WTC11 (cell line): ENCODE measurements around the gene LAPTM5. TPM values are rescaled to one million over a fixed set of nuclear protein-coding genes. Genes with fewer than 3 reads are reported as not detected.

ENCODE experiments used
- ATAC-seq: fragments of 200-7000 bp; cut with Tn5 transposase; 2 replicates; pipeline ENCODE4 v1.10.0; 2021; ENCODE audit warnings: mild to moderate bottlenecking, moderate library complexity
- CTCF ChIA-PET: fragments of 300-600 bp; sonication (Branson Sonifier 250); formaldehyde crosslinking; loops from one replicate; lab custom pipeline; 2021; ENCODE audit warnings: antibody characterized with exemption; lab: Charles Lee
- POLR2A ChIA-PET: fragments of 350-600 bp; sonication (Branson Sonifier 250); formaldehyde crosslinking; loops from one replicate; lab custom pipeline; 2021; ENCODE audit warnings: antibody characterized with exemption; lab: Charles Lee
- DNase-seq: peaks from one replicate; pipeline ENCODE4 v3.0.0; 2021; ENCODE audit warnings: low spot score
- H3K27ac Mint-ChIP-seq: 2 replicates; pipeline ENCODE4 v1.8.0; 2021; ENCODE audit warnings: mixed read lengths
- H3K27me3 Mint-ChIP-seq: 2 replicates; pipeline ENCODE4 v1.8.0; 2021; ENCODE audit warnings: low read depth, mild to moderate bottlenecking, moderate library complexity, mixed read lengths
- H3K36me3 Mint-ChIP-seq: 2 replicates; pipeline ENCODE4 v1.8.0; 2021; ENCODE audit warnings: mixed read lengths
- H3K4me1 Mint-ChIP-seq: 2 replicates; pipeline ENCODE4 v1.8.0; 2022; ENCODE audit warnings: mixed read lengths
- H3K4me3 Mint-ChIP-seq: 2 replicates; pipeline ENCODE4 v1.8.0; 2021; ENCODE audit warnings: mild to moderate bottlenecking, moderate library complexity, mixed read lengths
- H3K9me3 Mint-ChIP-seq: 2 replicates; pipeline ENCODE4 v1.8.0; 2021; ENCODE audit warnings: mixed read lengths
- ATF2 ChIP-seq: sonication (generic); formaldehyde crosslinking; IDR thresholded peaks from 2 replicates; pipeline ENCODE4 v1.8.1; 2022; ENCODE audit warnings: low read depth, missing genetic modification reagents, borderline replicate concordance
- ATF6 ChIP-seq: sonication (generic); formaldehyde crosslinking; IDR thresholded peaks from 2 replicates; pipeline ENCODE4 v1.8.1; 2023; ENCODE audit warnings: mild to moderate bottlenecking, missing genetic modification reagents
- CTCF ChIP-seq: fragments of 200-600 bp; IDR thresholded peaks from 2 replicates; pipeline ENCODE4 v1.8.0; 2022; ENCODE audit warnings: antibody characterized with exemption
- E2F1 ChIP-seq: sonication (generic); formaldehyde crosslinking; IDR thresholded peaks from 2 replicates; pipeline ENCODE4 v1.8.0; 2022; ENCODE audit warnings: mild to moderate bottlenecking, missing genetic modification reagents
- ERG ChIP-seq: fragments of 250-450 bp; sonication (Bioruptor Pico); IDR thresholded peaks from 2 replicates; pipeline ENCODE4 v1.8.0; 2021; ENCODE audit warnings: mild to moderate bottlenecking
- GRHL2 ChIP-seq: fragments of 250-450 bp; sonication (Bioruptor Pico); IDR thresholded peaks from 2 replicates; pipeline ENCODE4 v1.8.0; 2022; ENCODE audit warnings: mild to moderate bottlenecking, moderate library complexity; ENCODE audit not compliant: insufficient replicate concordance, severe bottlenecking
- JAZF1 ChIP-seq: fragments of 250-450 bp; sonication (Bioruptor Pico); IDR thresholded peaks from 2 replicates; pipeline ENCODE4 v1.9.0; 2021; ENCODE audit warnings: moderate library complexity, mild to moderate bottlenecking, inconsistent platforms
- MAX ChIP-seq: sonication (generic); formaldehyde crosslinking; IDR thresholded peaks from 2 replicates; pipeline ENCODE4 v1.8.0; 2022; ENCODE audit warnings: mild to moderate bottlenecking, missing genetic modification reagents
- MXD4 ChIP-seq: fragments of 250-450 bp; sonication (Bioruptor Pico); IDR thresholded peaks from 2 replicates; pipeline ENCODE4 v1.8.0; 2021; ENCODE audit warnings: mild to moderate bottlenecking, moderate library complexity, borderline replicate concordance
- NR2C2 ChIP-seq: sonication (generic); formaldehyde crosslinking; IDR thresholded peaks from 2 replicates; pipeline ENCODE4 v1.8.0; 2022; ENCODE audit warnings: mild to moderate bottlenecking, missing genetic modification reagents
- PREB ChIP-seq: sonication (generic); formaldehyde crosslinking; IDR thresholded peaks from 2 replicates; pipeline ENCODE4 v1.8.1; 2022; ENCODE audit warnings: mild to moderate bottlenecking, missing genetic modification reagents, moderate library complexity, borderline replicate concordance
- SMAD4 ChIP-seq: sonication (generic); formaldehyde crosslinking; IDR thresholded peaks from 2 replicates; pipeline ENCODE4 v1.8.0; 2022; ENCODE audit warnings: mild to moderate bottlenecking, missing genetic modification reagents
- SOX15 ChIP-seq: fragments of 250-450 bp; sonication (Bioruptor Pico); IDR thresholded peaks from 2 replicates; pipeline ENCODE4 v1.9.0; 2021; ENCODE audit warnings: mild to moderate bottlenecking
- USF1 ChIP-seq: sonication (generic); formaldehyde crosslinking; IDR thresholded peaks from 2 replicates; pipeline ENCODE4 v1.8.0; 2022; ENCODE audit warnings: mild to moderate bottlenecking, missing genetic modification reagents
- ZMAT4 ChIP-seq: fragments of 250-450 bp; sonication (Bioruptor Pico); IDR thresholded peaks from 2 replicates; pipeline ENCODE4 v1.9.0; 2021; ENCODE audit warnings: mild to moderate bottlenecking
- ZNF232 ChIP-seq: sonication (generic); formaldehyde crosslinking; IDR thresholded peaks from 2 replicates; pipeline ENCODE4 v1.8.0; 2022; ENCODE audit warnings: mild to moderate bottlenecking, missing genetic modification reagents
- ZNF281 ChIP-seq: sonication (generic); formaldehyde crosslinking; IDR thresholded peaks from 2 replicates; pipeline ENCODE4 v1.8.0; 2023; ENCODE audit warnings: mild to moderate bottlenecking, missing genetic modification reagents
- ZNF423 ChIP-seq: fragments of 250-450 bp; sonication (Bioruptor Pico); IDR thresholded peaks from 2 replicates; pipeline ENCODE4 v2.1.2; 2022; ENCODE audit warnings: mild to moderate bottlenecking, moderate library complexity
- ZNF671 ChIP-seq: fragments of 250-450 bp; sonication (Bioruptor Pico); IDR thresholded peaks from 2 replicates; pipeline ENCODE4 v1.8.0; 2021; ENCODE audit warnings: mild to moderate bottlenecking
- total RNA-seq: library from RNA; stranded (reverse); gene quantifications from 3 replicates; pipeline ENCODE4 v1.2.3, GENCODE V29; 2021

The LAPTM5 gene
- total RNA-seq, 1 experiment from 2014 or later: 1.3 TPM

- H3K4me1 Mint-ChIP-seq: peaks cover 3% of the 10 kb centered on the region; the same call in 1 of the 2 replicates
- TF ChIP-seq CTCF (peak; percentile 73), MAX (CRISPR knock-in tag) (0 out of 2 replicates have a peak, but pooled peaks have one; percentile 8), GRHL2 (no peak), ATF2 (CRISPR knock-in tag) (no peak), ZNF281 (0 out of 2 replicates have a peak, but pooled peaks have one; percentile 38), PREB (CRISPR knock-in tag) (no peak), MXD4 (CRISPR knock-in tag) (no peak), USF1 (CRISPR knock-in tag) (peak; percentile 39; the same call in 1 of the 2 replicates)
- TF ChIP-seq, all 79 proteins: peak for 4
- H3K27me3 Mint-ChIP-seq: peaks cover 2% of the 10 kb centered on the region; the same call in 1 of the 2 replicates
- peak; percentile 92 for ATAC-seq
- no peaks in the 10 kb centered on the region for H3K9me3 Mint-ChIP-seq
- no peak overlapping the region for H3K4me3 Mint-ChIP-seq
- peak; percentile 88 for DNase-seq
- CTCF ChIA-PET: interaction anchor here (0.6 to 2.0 kb wide), 35 partner anchors 10 to 1009 kb away, joined by 3 to 26 read pairs (median 4); no protein-coding TSS in a partner anchor
- H3K27ac Mint-ChIP-seq: no peak overlapping the region
- no peaks in the 10 kb centered on the region for H3K36me3 Mint-ChIP-seq
- POLR2A ChIA-PET: interaction anchor here (0.7 kb wide), 1 partner anchor 22 kb away, joined by 3 read pairs; no protein-coding TSS in a partner anchor
Measured at GRCh38 chr1:30707412-30708360, 49.9 kb downstream of the LAPTM5 start.

- TF ChIP-seq JAZF1 (CRISPR knock-in tag) (no peak), E2F1 (CRISPR knock-in tag) (no peak), ZNF423 (CRISPR knock-in tag) (no peak), ZNF671 (CRISPR knock-in tag) (no peak), ERG (CRISPR knock-in tag) (no peak), NR2C2 (CRISPR knock-in tag) (no peak), ZMAT4 (CRISPR knock-in tag) (no peak), SMAD4 (CRISPR knock-in tag) (no peak), ZNF232 (CRISPR knock-in tag) (no peak), ATF6 (CRISPR knock-in tag) (no peak), SOX15 (CRISPR knock-in tag) (no peak)
- Mint-ChIP-seq H3K4me3 (no peak overlapping the region), H3K9me3 (no peaks in the 10 kb centered on the region), H3K27ac (no peak overlapping the region), H3K4me1 (peaks cover 3% of the 10 kb centered on the region; the same call in 1 of the 2 replicates), H3K36me3 (no peaks in the 10 kb centered on the region), H3K27me3 (peaks cover 2% of the 10 kb centered on the region; the same call in 1 of the 2 replicates)
- ATAC-seq (no peak), DNase-seq (no peak)
- CTCF ChIA-PET: interaction anchor here (1.9 kb wide), 2 partner anchors 11 to 21 kb away, joined by 16 to 26 read pairs; no protein-coding TSS in a partner anchor
- POLR2A ChIA-PET: interaction anchor here (0.6 kb wide), 1 partner anchor 1073 kb away, joined by 5 read pairs; no protein-coding TSS in a partner anchor
Measured at GRCh38 chr1:30706528-30706927, 51.0 kb downstream of the LAPTM5 start.
